Fibroblast of mammary gland (primary cell): Measurements from ENCODE around the gene HS3ST2.

Experiments
- DNase-seq: peaks from one replicate; pipeline ENCODE4 v3.0.0-alpha.2; 2010; ENCODE audit warnings: low read depth
- H3K4me3 ChIP-seq: 2 replicates; pipeline ENCODE4 v1.5.1; 2011; ENCODE audit warnings: low read depth, mild to moderate bottlenecking, low read length, moderate library complexity; ENCODE audit not compliant: control insufficient read depth
- TF ChIP-seq, protein P1 (sequence below): conservative IDR thresholded peaks from 2 replicates; pipeline ENCODE4 v1.5.1; 2011; ENCODE audit warnings: low read depth, low read length, inconsistent platforms; ENCODE audit not compliant: control insufficient read depth, insufficient read depth

Gene HS3ST2

DNA sequence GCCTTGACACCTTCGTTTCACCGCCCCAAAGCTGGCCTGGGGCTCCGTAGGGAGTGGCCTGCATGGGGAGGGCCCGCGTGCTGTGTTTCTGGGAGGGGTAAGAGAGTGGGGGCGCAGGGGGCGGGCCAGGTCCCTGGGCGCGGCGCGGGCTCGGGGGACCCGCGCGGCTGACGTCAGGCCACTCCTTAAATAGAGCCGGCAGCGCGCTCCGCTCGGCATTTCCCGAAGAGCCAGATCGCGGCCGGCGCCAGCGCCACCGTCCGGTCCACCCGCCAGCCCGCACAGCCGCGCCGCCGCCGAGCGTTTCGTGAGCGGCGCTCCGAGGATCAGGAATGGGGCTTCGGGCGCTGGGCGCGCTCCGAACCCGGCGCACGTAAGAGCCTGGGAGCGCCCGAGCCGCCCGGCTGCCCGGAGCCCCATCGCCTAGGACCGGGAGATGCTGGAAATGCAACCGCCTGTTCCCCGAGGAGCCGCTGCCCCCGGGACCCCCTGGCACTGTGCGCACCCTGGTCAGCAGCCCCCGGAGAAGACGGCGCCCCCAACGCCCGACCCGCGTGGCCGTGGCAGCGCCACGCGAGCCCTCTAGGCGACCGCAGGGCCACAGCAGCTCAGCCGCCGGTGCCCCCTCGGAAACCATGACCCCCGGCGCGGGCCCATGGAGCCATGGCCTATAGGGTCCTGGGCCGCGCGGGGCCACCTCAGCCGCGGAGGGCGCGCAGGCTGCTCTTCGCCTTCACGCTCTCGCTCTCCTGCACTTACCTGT is at the start of gene HS3ST2:
TSS of gene HS3ST2 (plus strand) at position 215 of the 763 bp plus-strand sequence. CDS start at position 664, 449 bp downstream.
- TF ChIP-seq, protein P1, sequence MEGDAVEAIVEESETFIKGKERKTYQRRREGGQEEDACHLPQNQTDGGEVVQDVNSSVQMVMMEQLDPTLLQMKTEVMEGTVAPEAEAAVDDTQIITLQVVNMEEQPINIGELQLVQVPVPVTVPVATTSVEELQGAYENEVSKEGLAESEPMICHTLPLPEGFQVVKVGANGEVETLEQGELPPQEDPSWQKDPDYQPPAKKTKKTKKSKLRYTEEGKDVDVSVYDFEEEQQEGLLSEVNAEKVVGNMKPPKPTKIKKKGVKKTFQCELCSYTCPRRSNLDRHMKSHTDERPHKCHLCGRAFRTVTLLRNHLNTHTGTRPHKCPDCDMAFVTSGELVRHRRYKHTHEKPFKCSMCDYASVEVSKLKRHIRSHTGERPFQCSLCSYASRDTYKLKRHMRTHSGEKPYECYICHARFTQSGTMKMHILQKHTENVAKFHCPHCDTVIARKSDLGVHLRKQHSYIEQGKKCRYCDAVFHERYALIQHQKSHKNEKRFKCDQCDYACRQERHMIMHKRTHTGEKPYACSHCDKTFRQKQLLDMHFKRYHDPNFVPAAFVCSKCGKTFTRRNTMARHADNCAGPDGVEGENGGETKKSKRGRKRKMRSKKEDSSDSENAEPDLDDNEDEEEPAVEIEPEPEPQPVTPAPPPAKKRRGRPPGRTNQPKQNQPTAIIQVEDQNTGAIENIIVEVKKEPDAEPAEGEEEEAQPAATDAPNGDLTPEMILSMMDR = no peak
- H3K4me3 ChIP-seq = peak within 1 kb of the TSS; percentile 7
- DNase-seq = peak; percentile 26

DNA sequence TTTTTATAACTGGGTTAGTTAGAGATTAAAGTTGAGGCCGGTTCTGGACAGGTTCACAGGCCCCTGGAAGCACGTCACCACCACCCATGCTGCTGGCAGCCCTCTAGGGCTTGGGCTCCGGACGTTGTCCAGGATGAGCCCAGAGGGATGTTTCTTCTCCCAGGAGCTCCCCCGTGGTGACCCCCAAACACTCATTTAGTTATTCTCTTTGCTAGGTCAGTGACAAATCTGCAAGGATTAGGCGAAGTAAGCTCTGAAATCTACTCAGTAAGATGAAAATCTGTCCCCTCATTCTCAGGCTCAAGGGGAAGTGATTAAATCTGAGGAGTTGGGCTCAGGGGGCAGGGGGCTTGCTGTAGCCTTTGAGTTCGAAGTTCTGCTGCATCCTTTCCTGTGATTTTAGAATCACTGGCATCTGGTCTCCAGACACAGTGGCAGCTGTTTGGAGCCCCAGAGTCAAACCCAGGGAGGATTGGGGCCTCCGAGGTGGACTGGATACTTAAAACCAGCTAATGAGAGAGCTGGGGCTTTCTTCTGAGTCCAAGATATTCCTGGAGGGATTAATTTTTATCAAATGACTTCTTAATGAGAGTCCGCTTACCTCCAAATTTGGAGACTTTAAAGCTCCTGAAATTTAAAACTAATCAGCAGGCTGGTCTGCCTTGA is 49.2 kb upstream of the HS3ST2 start:
- TF ChIP-seq, protein P1 = no peak
- no peak for DNase-seq
- no peak overlapping the region for H3K4me3 ChIP-seq

DNA sequence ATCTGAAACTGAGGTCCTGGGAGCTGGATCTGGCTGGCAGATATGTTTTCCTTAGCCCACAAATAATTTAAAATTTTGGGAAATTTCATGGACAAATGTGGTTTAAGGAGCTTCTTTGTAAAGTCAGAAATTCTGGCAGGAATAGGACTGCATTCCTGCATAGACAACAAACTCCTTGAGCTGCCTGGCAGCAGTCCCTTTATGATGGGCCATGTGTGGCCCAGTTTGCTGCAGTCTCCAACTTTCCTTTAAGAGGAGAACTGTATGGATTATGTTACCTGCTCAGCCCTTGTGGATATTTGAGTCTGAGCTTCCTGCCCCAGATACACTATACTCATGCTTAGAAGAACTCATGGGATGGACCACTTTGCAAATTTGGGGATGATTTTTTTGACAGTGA is 48.5 kb upstream of the HS3ST2 start:
- H3K4me3 ChIP-seq = no peak overlapping the region
- DNase-seq = no peak
- TF ChIP-seq, protein P1 = no peak

DNA sequence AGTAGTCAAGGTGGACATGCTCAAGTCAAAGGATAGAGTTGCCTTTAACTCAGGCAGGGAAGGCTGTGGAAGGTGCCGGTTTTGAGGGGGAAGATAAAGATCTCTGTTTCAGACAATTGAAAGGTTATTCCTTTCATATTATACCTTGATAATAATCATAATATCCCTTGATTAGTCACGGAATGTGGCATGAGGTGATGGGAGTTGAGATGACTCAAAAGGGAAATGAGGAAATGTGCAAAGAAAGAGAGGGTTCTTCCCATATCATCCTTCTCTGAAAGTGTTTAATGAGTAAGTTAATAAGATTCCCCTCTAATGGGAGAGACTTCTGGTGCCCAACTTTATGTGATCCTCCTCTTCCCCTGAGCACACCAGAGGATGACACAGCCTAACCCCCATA is 43.1 kb upstream of the HS3ST2 start:
- H3K4me3 ChIP-seq = no peak overlapping the region
- TF ChIP-seq, protein P1 = no peak
- no peak for DNase-seq

DNA sequence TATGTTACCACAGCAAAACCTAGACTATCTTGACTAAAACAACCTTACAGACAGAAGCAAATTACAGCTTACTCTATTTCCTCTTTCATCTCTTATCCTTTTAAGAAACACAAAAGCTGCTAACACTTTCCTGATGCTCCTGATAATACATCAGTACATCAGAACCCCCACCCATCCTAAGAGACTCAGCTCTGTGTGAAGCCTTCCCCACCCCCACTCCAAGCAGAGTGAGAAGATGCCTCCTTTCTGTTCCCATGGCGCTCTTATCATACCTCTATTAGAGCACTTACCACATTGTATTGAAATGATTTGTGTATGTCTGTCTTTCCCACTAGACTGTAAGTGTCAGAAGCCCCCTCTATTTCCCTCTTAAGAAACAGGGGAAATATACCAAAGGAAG is 42.4 kb upstream of the HS3ST2 start:
- TF ChIP-seq, protein P1 = no peak
- DNase-seq = no peak
- no peak overlapping the region for H3K4me3 ChIP-seq

- H3K4me3 ChIP-seq = no peak overlapping the region
- TF ChIP-seq, protein P1 = no peak
- DNase-seq = no peak
Measured at GRCh38 chr16:22775220-22775922, 38.6 kb upstream of the HS3ST2 start.
